ENCODE data around the gene PDXK.
A peak's percentile ranks its signal among the peaks of the same experiment; 100 is the strongest.

PDXK gene

DNA sequence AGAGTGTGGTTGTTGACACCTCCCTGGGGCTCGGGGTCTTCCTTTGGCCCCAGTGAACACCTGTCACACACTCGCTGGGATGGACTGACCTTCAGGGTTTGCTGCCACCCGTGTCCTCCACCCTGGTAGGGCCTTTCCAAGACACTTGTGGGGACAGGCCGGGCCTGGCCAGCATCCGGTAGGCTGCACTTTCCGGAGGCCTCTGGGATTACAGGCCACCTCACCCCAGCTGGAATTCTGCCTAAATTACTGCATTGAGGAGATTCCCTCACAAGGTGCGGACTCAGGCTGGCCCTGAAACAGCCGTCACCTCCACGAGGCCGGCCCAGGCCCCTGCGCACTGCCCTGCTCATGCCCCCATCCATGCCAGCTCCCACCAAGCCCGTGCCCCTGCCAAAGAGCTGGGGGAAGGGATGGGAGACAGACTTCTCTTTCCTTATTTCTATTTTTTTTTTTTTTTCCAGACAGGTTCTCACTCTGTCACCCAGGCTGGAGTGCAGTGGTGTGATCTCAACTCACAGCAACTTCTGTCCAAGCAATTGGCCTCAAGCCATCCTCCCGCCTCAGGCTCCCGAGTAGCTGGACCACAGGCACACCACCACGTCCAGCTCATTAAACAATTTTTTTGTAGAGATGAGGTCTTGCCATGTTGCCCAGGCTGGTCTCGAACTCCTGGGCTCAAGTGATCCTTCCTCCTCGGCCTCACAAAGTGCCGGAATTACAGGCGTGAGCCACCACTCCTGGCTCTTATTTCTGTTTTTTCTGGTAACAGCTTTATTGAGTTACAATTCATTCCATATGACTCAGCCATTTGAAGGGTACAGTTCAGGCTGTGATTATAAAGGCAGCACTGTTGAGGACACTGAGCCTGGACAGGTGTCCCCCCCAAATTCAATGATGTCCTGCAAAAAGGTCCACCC is 45.9 kb downstream of the PDXK start:
- DNase-seq = no peak

- no peak for DNase-seq
These were observed 48.0 kb downstream of the PDXK start for GRCh38 chr21:43766734-43767497.

DNA sequence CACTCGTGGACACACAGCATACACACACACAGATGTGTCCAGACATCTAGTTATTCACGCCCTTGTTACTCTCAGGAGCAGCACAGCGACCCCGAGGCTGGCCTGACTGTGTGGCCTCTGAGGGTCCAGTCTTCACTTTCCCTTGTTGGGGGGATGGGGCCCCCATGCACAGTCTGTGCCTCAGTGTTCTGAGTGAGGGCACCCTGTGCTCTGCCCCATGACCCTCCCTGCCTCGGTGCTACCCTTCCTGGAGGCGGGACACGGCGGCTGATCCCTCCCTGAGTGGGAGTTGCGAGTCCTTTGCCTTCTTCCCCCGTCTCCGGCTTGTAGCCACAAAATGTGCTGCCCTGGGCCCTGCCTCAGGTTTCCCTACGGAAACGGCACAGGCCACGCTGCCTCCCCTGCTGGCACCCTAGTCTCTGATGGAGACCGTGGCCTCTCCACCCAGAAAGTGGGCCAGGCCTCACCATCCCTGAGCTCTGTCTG is 48.6 kb downstream of the PDXK start:
- no peak for DNase-seq

DNA sequence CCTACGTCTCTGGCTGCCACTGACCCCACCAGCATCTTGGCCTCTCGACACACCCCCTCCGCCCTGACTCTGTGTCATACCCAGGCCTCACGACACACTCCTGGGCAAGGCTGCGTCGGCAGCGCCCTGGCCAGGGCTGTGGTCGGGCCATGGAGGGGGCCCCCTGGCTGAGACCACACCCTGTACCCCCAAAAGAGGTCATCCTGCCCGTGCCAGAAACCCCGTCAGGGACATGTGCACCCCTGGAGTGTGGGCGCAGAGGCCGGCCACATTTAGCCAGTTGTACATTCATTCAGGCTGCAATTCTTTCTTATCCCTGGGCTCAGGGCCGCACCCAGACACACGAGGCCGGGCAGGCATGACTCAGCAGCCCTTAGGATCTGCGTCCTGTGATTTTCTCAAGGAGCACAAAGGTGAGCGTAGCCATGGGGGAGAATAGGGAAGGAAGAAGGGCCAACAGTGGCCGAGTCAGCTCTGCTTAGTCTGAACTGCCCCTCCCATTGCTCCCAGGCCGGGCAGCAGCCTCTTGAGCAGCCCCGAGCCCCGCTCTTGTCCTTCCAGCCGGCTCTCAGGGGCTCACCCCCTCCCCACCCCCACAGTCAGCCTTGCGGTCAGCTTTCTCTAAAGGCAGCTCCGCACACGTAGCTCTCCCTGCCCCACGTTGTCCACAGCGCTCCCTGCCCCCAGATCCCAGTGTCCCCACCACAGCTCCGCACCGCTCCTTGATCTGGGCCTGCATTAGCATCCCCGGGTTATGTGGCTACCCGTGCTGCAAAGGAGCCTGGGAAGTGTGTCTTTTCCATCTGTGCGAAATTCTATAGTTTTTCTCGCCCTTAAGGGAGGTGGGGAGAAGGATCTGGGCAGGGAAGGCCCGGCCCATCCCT is 49.3 kb downstream of the PDXK start:
- no peak for DNase-seq

GRCh38 chr21:43768868-43769167 is 49.9 kb downstream of the PDXK start:
- DNase-seq = no peak

DNA sequence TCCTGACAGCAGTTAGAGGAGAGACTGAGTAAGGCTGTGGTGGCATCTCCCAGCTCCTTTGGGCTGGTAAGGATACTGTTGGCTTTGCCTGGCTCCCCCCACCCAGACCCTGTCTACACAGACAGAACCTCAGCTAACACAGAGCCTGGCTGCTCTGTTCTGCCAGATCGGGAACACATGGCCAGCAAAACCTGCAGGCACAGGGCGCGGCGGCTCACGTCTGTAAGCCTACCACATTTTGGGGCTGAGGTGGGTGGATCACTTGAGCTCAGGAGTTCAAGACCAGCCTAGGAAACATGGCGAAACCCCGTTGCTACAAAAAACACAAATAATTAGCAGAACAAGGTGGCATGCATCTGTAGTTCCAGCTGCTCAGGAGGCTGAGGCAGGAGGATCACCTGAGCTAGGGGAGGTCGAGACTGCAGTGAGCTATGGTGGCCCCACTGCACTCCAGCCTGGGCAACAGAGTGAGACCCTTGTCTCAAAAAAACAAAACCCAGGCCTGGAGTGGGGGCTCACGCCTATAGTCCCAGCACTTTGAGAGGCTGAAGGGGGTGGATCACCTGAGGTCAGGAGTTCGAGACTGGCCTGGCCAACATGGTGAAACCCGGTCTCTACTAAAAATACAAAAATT is 50.5 kb downstream of the PDXK start:
- DNase-seq = no peak

DNA sequence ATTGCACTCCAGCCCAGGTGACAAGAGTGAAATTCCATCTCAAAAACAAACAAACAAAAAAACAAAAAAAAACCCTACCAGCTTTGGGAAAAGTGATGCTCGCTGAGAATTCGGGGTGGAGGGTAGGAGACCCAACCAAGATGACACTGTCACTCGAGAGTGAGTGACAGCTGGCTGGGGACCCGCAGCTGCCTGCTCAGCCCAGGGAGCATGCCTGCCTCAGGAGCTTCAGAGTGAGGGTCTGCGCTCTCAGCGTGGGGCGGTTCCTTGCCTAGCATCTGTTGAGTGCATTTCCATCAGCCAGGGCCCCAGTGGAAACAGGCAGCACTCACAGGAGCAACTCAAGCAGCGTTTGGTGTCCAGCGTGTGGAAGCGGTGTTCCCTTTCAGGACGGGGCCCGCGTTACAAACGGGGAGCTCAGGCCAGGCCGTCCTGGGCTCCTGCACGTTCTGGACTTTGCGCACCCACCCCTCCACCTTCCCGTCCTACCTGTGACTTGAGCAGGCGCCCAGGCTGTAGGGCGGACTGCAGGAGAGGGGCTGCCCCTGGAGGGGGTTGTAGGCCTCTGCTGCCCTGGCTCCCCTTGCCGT is 51.2 kb downstream of the PDXK start:
- no peak for DNase-seq

DNA sequence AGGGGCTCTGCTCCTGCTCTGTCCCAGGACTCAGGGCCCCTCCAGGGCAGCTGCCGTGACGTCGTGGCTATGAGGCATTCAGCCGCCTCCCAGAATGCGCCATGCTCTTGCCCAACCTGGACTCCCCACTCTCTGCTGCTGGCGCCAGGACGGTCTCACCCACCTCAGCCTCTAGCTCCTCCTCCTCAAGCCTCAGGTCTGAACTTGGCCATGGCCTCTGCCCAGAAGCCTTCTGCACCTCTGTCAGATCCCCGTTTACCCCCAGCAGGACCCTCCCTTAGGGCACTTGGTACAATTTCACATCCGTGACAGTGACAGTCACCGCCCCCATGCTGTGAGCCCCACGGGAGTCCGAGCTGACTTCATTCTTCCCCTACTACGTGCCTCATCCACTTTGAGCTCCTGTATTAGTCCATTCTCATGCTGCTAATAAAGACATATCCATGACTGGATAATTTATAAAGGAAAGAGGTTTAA is 52.3 kb downstream of the PDXK start:
- DNase-seq = no peak

DNA sequence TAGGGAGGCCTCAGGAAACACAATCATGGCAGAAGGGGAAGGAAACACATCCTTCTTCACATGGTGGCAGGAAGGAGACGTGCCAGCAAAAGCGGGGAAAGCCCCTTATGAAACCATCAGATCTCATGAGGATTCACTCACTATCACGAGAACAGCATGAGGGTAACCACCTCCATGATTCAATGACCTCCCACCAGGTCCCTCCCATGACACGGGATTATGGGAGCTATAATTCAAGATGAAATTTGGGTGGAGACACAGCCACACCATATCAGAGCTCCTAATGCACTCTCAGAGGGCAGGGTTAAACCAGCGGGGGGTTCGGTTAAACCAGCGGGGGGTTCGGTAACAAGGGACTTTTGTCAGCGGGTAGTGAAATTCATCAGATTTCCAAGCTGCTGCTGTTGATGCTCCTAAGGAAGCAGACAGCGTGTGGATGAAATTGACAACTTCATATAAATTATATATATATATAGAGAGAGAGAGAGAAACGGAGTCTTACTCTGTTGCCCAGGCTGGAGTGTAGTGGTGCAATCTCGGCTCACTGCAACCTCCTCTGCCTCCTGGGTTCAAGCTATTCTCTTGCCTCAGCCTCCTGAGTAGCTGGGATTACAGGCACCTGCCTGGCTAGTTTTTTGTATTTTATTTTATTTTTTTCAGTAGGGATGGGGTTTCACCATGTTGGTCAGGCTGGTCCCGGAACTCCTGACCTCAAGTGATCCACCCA is 52.9 kb downstream of the PDXK start:
- no peak for DNase-seq

DNA sequence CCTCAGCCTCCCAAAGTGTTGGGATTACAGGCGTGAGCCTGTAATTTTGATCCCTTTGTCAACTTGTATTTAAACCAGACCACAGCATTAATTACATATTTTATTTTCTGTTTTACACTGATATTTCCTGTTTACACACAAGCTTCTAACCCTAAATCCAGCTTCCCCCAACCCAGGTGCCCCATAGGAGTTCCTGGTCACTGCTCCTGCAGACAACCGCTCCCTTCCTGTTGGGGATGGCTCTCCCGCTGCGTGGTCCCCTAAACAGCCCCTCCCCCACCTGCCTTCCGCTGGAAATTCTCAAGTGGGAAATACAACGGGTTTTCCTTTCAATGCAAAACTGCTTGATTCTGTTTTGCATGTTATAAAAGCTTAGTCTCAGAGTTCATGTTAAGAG is 53.5 kb downstream of the PDXK start:
- no peak for DNase-seq

- DNase-seq = no peak
These were observed 55.2 kb downstream of the PDXK start for GRCh38 chr21:43774163-43774562.

DNA sequence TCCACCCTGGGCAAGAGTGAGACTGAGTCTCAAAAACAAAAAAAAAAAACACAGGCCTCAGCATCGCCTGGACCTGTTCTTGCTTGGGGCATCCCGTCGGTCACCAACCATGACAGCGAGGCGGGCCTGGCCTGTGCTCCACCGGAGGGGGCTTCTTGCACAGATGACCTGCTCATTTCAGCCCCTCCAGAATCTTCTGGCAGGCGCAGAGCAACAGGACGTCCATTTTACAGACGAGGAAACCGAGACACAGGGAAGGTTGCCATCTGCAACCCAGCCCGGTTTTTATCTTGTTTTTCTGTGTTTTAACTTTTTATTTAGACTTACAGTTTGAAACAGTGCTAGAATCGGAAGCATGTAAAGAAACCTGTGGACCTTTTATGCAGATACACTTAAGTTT is 56.3 kb downstream of the PDXK start:
- no peak for DNase-seq

- DNase-seq = peak; percentile 88
These were observed 57.0 kb downstream of the PDXK start, which contains the start of gene CSTB for GRCh38 chr21:43775795-43776430. Gene CSTB (minus strand): TSS chr21:43776308. CDS start chr21:43776269, 39 bp downstream.

DNA sequence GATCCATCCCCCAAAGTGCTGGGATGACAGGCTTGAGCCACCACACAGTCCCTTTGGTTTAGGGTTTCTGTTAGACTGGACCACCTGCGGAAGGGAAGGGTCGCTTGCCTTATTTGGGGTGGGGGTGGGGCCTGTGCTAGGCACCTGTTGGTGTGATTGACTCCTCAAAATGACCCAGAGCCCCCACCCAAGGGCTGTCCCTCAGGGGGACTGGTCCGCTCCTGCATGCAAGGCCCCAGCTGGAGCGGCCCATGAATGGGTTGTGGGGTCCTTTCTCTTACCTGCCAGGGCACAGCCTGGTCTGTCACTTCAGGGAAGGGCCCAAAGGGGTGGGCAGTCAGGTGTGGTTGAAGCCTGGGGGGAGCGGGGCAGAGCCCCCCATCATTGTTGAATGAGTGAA is 59.0 kb downstream of the PDXK start:
- no peak for DNase-seq

DNA sequence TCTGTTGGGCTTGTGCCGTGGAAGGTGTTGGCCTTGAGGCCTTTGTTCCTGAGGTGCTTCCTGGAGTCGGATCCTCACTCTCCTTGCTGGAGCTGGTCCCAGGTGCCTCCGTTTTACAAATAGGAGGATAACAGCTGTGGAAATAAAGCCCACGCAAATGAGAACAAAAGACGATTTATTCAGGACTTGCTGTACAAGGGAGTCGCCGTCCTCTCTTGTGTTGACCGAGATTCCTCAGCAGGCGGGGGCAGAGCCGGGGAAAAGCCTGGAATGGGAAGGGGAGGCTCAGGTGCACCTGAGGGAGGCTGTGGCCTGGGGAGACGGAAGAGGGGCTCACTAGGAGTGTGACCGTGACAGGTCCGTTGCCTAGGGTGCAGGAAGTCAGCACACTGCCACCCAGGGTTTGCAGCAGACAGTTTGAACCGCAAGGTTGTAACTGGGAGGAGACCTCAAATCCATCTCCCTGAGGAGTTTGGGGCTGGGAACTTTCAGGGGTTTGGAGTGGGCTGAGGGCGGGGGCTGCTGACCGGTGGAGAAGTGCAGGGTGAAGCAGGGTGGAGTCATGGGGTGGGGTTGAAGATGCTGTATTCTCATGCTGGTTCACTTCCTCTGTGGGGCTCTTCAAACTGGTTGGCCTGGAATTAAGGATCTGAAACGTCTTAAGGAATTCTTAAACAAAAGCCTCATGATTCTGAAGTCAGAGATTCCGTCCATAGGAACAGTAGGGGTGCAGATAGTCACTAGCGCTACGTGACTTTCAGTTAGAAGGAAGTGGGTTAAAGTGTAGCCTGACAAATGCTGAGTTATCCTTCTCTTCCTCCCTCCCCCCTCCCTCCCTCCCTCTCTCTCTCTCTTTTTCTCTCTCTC is 59.8 kb downstream of the PDXK start:
- peak; percentile 30 for DNase-seq

- no peak for DNase-seq
These were observed 60.7 kb downstream of the PDXK start for GRCh38 chr21:43779660-43780059.

GRCh38 chr21:43781846-43782245 is 62.9 kb downstream of the PDXK start:
- DNase-seq = no peak

DNA sequence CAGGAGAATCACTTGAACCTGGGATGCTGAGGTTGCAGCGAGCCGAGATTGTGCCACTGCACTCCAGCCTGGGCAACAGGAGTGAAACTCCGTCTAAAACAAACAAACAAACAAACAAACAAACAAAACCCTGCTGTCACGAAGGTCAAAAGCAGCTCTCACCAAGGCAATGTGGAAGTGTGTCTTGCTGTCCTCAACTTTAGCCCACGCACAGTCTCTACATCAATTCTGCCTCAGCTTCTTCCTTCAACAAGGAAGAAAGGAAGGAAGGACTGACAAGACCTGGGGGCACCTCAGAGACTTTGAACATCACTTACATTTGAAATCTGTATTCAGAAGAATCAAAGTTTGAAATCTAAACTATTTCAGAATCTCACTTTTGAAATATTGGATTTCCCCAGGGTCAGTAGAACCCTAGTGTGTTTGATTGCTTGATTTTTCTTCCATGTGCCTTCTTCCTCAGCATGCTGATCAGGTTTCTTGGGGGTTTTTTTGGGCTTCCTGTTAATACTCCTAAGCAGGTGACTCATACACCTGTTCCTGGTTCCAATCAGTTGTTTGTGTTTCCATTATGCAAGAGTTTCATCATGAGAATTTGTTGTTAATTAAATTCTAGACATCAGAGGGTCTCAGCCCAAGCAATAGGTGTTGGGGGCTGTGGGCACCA is 63.6 kb downstream of the PDXK start:
- DNase-seq = no peak

GRCh38 chr21:43783098-43783700 is 64.3 kb downstream of the PDXK start:
- DNase-seq = no peak

Measured in CD4-positive, alpha-beta T cell treated with Interleukin-6 for 4 hours (primary cell).